SK-N-SH (cell line): ENCODE results near the gene ZNF594.

Experiments used
- CHD2 ChIP-seq: fragments of 150-350 bp; IDR thresholded peaks from 2 replicates; pipeline ENCODE4 v1.6.1; 2018; ENCODE audit warnings: low read length; ENCODE audit not compliant: partially characterized antibody
- CTCF ChIP-seq: fragments of 200-600 bp; sonication (generic); IDR thresholded peaks from 2 replicates; pipeline ENCODE4 v1.6.1; 2017; ENCODE audit warnings: antibody characterized with exemption, mild to moderate bottlenecking, moderate library complexity
- EP300 ChIP-seq, 2 experiments: IDR thresholded peaks; 2 replicates each; pipeline versions ENCODE4 v1.4.0 to v1.6.1; 2012; ENCODE audit warnings: borderline replicate concordance in 1 of 2, low read depth in 1 of 2, low read length in 1 of 2
- FOSL2 ChIP-seq: IDR thresholded peaks from 2 replicates; pipeline ENCODE4 v1.4.0; 2012; ENCODE audit warnings: low read depth, mild to moderate bottlenecking, moderate library complexity, borderline replicate concordance
- GABPA ChIP-seq: IDR thresholded peaks from 2 replicates; pipeline ENCODE4 v1.4.0; 2012; ENCODE audit warnings: low read depth, mild to moderate bottlenecking
- JUND ChIP-seq: IDR thresholded peaks from 2 replicates; pipeline ENCODE4 v1.4.0; 2012
- NRF1 ChIP-seq: IDR thresholded peaks from 2 replicates; pipeline ENCODE4 v1.6.1; 2012; ENCODE audit warnings: low read depth, mild to moderate bottlenecking, low read length
- RAD21 ChIP-seq: IDR thresholded peaks from 2 replicates; pipeline ENCODE4 v1.6.1; 2012; ENCODE audit warnings: mild to moderate bottlenecking, low read length
- REST ChIP-seq: IDR thresholded peaks from 2 replicates; pipeline ENCODE4 v1.6.1; 2012; ENCODE audit warnings: mild to moderate bottlenecking, low read depth, low read length, moderate library complexity
- RFX5 ChIP-seq: IDR thresholded peaks from 2 replicates; pipeline ENCODE4 v1.6.1; 2012; ENCODE audit warnings: mild to moderate bottlenecking, improper control_type of control experiment, low read length
- TCF12 ChIP-seq: IDR thresholded peaks from 2 replicates; pipeline ENCODE4 v1.4.0; 2012

GRCh38 chr17:5201011-5201410, 9.3 kb upstream of the ZNF594 start:
- TF ChIP-seq CTCF, result no peak
- TF ChIP-seq RAD21, result no peak
- TF ChIP-seq JUND, result no peak
- no peak for TF ChIP-seq TCF12
- TF ChIP-seq REST, result no peak
- TF ChIP-seq RFX5, result no peak
- no peak for TF ChIP-seq NRF1
- no peak for TF ChIP-seq CHD2
- TF ChIP-seq EP300 (IDR thresholded peaks at IDR 0.05; ENCODE audit: borderline replicate concordance in 1 of 2, low read depth in 1 of 2, low read length in 1 of 2), result no peak
- TF ChIP-seq FOSL2, result no peak
- no peak for TF ChIP-seq GABPA
